Measurements from ENCODE around the gene KIZ.

The KIZ gene

GRCh38 chr20:21269772-21270171, 143.9 kb downstream of the KIZ start:
- DNase-seq: no peak

- DNase-seq: peak; percentile 23 to 44
Measured at GRCh38 chr20:21270806-21271205, 144.9 kb downstream of the KIZ start.

DNA sequence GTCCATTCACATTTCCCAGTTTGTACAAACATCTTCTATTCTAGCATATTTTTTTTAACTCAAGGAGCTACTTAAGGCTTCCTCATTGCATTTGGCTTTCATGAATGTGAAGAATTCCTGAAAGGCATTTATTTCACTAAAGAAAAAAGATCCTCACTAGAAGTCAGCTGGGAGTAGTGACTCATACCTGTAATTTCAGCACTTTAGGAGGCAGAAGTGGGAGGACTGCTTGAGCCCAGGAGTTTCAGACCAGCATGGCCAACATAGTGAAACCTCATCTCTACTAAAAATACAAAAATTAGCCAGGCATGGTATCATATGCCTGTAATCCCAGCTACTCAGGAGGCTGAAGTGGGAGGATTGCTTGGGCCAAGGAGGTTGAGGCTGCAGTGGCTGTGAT, 146.4 kb downstream of the KIZ start:
- no peak for DNase-seq

- DNase-seq: no peak
Measured at GRCh38 chr20:21272679-21273078, 146.8 kb downstream of the KIZ start.

DNA sequence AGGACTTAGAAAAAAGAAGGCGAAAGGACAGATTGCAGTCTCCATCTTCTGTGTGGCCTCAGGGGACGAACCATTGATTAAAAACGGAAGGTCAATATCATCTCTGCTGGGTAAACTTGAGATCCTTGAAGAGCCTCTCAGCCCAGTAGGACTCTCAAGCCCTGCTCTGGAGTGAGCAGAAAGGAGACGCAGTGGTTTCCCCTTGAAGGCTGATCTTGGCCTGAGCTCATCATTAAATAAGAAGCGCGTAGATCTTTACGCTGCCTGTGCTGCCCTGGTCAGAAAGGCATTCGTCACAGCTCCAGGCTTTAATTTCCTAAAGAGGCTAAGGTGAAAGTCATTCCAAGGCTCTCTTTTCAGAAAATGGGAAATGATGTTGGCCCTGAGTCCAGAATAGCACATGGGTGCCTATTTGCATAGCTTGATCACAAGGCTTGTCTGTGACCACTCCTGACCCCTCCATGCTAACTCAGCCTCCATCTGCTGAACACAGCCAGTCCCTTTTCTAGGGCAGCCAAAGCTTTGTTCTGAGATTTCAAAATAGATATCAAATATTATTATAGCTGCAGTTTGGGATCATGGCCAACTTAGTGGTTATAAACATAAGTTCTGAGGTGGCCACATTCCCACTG, 148.0 kb downstream of the KIZ start:
- no peak for DNase-seq

GRCh38 chr20:21278829-21279228, 152.9 kb downstream of the KIZ start:
- no peak for DNase-seq

GRCh38 chr20:21279706-21280521, 154.0 kb downstream of the KIZ start:
- no peak for DNase-seq

DNA sequence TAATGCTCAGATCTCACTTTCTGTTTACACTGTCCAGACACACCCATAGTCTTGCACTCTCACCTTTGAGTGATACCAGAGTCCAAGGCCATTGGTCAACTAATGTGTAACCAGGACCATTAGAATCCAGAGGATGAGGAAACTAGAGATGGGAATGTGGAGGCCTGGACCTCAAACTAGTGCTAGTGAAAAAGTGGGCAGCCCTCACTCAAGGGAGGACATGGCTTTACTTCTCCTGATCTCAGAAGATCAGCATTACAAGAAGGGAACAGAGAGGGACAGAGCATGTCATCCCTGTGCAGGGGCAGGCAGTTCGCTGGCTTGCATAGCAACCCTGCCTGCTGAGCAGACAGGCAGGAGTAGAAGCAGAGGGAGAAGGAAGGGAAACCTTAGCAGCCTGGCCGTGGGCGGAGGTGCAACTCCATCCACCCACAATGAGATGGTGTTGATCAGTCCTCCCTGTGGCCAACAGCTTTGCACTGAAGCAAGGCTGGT, 154.7 kb downstream of the KIZ start:
- no peak for DNase-seq

- DNase-seq: no peak
Measured at GRCh38 chr20:21286775-21287174, 160.9 kb downstream of the KIZ start.

GRCh38 chr20:21288587-21289370, 162.9 kb downstream of the KIZ start:
- no peak for DNase-seq

DNA sequence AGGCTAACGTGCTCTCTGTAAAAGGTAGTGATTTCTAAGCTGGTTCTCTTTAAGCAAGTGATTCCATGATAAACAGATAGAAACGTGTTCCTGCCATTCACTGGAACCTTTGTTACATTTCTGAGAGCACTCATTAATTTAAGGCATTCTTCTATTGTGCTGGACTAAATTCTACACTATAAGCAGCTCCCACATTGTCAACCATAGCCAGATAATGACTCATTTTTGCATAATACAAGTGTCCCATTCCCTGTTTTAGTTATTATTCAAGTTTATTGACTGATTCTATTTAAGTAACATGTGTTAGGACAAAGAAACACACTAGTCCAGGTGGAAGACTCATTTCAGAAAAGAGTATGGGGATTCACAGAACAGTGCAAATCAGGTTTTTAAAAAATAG, 163.8 kb downstream of the KIZ start:
- DNase-seq: peak; percentile 12 to 18

GRCh38 chr20:21291026-21291425, 165.1 kb downstream of the KIZ start:
- DNase-seq: no peak

- DNase-seq: no peak
Measured at GRCh38 chr20:21294755-21295154, 168.9 kb downstream of the KIZ start.
